ENCODE results near the gene GALNT18.

GRCh38 chr11:11493698-11494097 lies 128.1 kb downstream of the GALNT18 start:
- no peak for TF ChIP-seq CTCF (IDR thresholded peaks at IDR 0.05; ENCODE audit: insufficient read depth, low read length, poor library complexity, severe bottlenecking)
- no peak for TF ChIP-seq EZH2phosphoT487 (conservative IDR thresholded peaks at IDR 0.05; ENCODE audit: low read length)

Data from SU-DHL-6 (cell line).